Neuronal stem cell (in vitro differentiated cells): ENCODE measurements around the gene SSU72.

Experiments
- DNase-seq: peaks from one replicate; pipeline ENCODE4 v3.0.0-alpha.2; 2013; ENCODE audit warnings: low spot score
- H2AFZ ChIP-seq: one replicate; pipeline ENCODE4 v1.6.1; 2013; ENCODE audit warnings: mild to moderate bottlenecking, low read length, inconsistent platforms
- H2AK5ac ChIP-seq: 2 replicates; pipeline ENCODE4 v1.6.1; 2013; ENCODE audit warnings: low read depth, mild to moderate bottlenecking, inconsistent platforms, low read length, moderate library complexity, mixed read lengths
- H2BK120ac ChIP-seq: 2 replicates; pipeline ENCODE4 v1.6.1; 2013; ENCODE audit warnings: low read depth, mild to moderate bottlenecking, inconsistent platforms, low read length, moderate library complexity, mixed read lengths
- H2BK12ac ChIP-seq: one replicate; pipeline ENCODE4 v1.6.1; 2013; ENCODE audit warnings: low read length, inconsistent platforms
- H2BK15ac ChIP-seq: 2 replicates; pipeline ENCODE4 v1.6.1; 2013; ENCODE audit warnings: mild to moderate bottlenecking, low read length, inconsistent platforms, mixed read lengths
- H2BK5ac ChIP-seq: one replicate; pipeline ENCODE4 v1.6.1; 2013; ENCODE audit warnings: inconsistent platforms, mild to moderate bottlenecking, low read length, moderate library complexity
- H3K14ac ChIP-seq: one replicate; pipeline ENCODE4 v1.6.1; 2013; ENCODE audit warnings: low read length, inconsistent platforms
- H3K18ac ChIP-seq: 2 replicates; pipeline ENCODE4 v1.6.1; 2013; ENCODE audit warnings: low read length, inconsistent platforms
- H3K23ac ChIP-seq: 2 replicates; pipeline ENCODE4 v1.6.1; 2013; ENCODE audit warnings: low read depth, mild to moderate bottlenecking, mixed read lengths, low read length, inconsistent platforms; ENCODE audit not compliant: poor library complexity
- H3K27ac ChIP-seq: replicated peaks from 3 replicates; pipeline ENCODE4 v1.5.1; 2013; ENCODE audit warnings: low read length, inconsistent platforms
- H3K27me3 ChIP-seq, 3 experiments: 2 replicates each; pipeline ENCODE4 v1.6.1; 2013; ENCODE audit warnings: low read length in 3 of 3, mild to moderate bottlenecking in 2 of 3, inconsistent platforms in 1 of 3, low read depth in 1 of 3, mixed read lengths in 1 of 3, moderate library complexity in 1 of 3; ENCODE audit not compliant: control insufficient read depth in 3 of 3, insufficient read depth in 3 of 3
- H3K36me3 ChIP-seq, 2 donors: replicated peaks in 1 of 2; 2 replicates each; pipeline ENCODE4 v1.6.1; 2013; ENCODE audit warnings: low read length in 2 of 2; ENCODE audit not compliant: control insufficient read depth in 2 of 2, insufficient read depth in 2 of 2
- H3K4ac ChIP-seq: 2 replicates; pipeline ENCODE4 v1.6.1; 2013; ENCODE audit warnings: inconsistent platforms, mild to moderate bottlenecking, low read length, moderate library complexity
- H3K4me1 ChIP-seq, 2 donors: 1 replicate in 1 of 2; 2 replicates in 1 of 2; pipeline ENCODE4 v1.6.1; 2013; ENCODE audit warnings: low read length in 2 of 2, low read depth in 1 of 2; ENCODE audit not compliant: control insufficient read depth in 2 of 2, insufficient read depth in 1 of 2
- H3K4me2 ChIP-seq: one replicate; pipeline ENCODE4 v1.6.1; 2013; ENCODE audit warnings: mild to moderate bottlenecking, low read length, inconsistent platforms; ENCODE audit not compliant: insufficient read depth, poor library complexity, severe bottlenecking
- H3K4me3 ChIP-seq, 2 donors: 2 replicates each; pipeline ENCODE4 v1.5.1; 2013; ENCODE audit warnings: low read length in 2 of 2, mild to moderate bottlenecking in 2 of 2, inconsistent platforms in 1 of 2, moderate library complexity in 1 of 2
- H3K79me1 ChIP-seq: one replicate; pipeline ENCODE4 v1.6.1; 2013; ENCODE audit warnings: low read depth, mild to moderate bottlenecking, inconsistent platforms, low read length, moderate library complexity
- H3K9ac ChIP-seq: one replicate; pipeline ENCODE4 v1.6.1; 2013; ENCODE audit warnings: mild to moderate bottlenecking, low read depth, low read length, inconsistent platforms; ENCODE audit not compliant: poor library complexity
- H3K9me3 ChIP-seq, 2 donors: replicated peaks in 1 of 2; 2 replicates each; pipeline versions ENCODE3 to v1.6.1; 2013; ENCODE audit warnings: low read length in 2 of 2, mild to moderate bottlenecking in 2 of 2, inconsistent platforms in 1 of 2, low read depth in 1 of 2, mixed read lengths in 1 of 2, moderate library complexity in 1 of 2; ENCODE audit not compliant: control insufficient read depth in 2 of 2, insufficient read depth in 1 of 2
- H4K8ac ChIP-seq: one replicate; pipeline ENCODE4 v1.6.1; 2013; ENCODE audit warnings: low read depth, mild to moderate bottlenecking, inconsistent platforms, low read length, moderate library complexity
- H4K91ac ChIP-seq: one replicate; pipeline ENCODE4 v1.6.1; 2013; ENCODE audit warnings: low read length, low read depth, mild to moderate bottlenecking, inconsistent platforms; ENCODE audit not compliant: poor library complexity
- WGBS, 2 donors: extraction: QIAGEN DNeasy Blood & Tissue Kit; methylation state at CpG; one replicate each; pipeline ENCODE4 v1.1.7; 2013; ENCODE audit warnings: missing lambda C conversion rate in 2 of 2, mixed read lengths in 1 of 2; ENCODE audit not compliant: insufficient read length in 2 of 2, insufficient replicate concordance in 1 of 2; ENCODE audit errors: extremely low coverage in 2 of 2; 5-methylcytosine and 5-hydroxymethylcytosine counted together

Gene SSU72

GRCh38 chr1:1554550-1554925 lies 20.1 kb downstream of the SSU72 start:
- Histone ChIP-seq H3K79me1 (peaks cover 16% of the 10 kb centered on the region), H3K14ac (peak overlapping the region; percentile 38), H2AFZ (no peak overlapping the region), H4K8ac (no peak overlapping the region), H3K4me3 (no peak overlapping the region), H2BK15ac (no peak overlapping the region), H2BK12ac (peak overlapping the region; percentile 41), H3K4ac (no peak overlapping the region), H3K36me3 (peaks cover 2 to 6% of the 10 kb centered on the region in 2 donors), H3K23ac (peak overlapping the region; percentile 95), H3K9me3 (no peaks in the 10 kb centered on the region), H3K4me1 (peaks cover 8 to 15% of the 10 kb centered on the region in 2 donors), H2AK5ac (peak overlapping the region; percentile 71), H3K18ac (no peak overlapping the region), H3K9ac (peak overlapping the region; percentile 60), H2BK5ac (no peak overlapping the region), H2BK120ac (no peak overlapping the region), H3K27ac (no peak overlapping the region), H4K91ac (no peak overlapping the region), H3K27me3 (no peaks in the 10 kb centered on the region), H3K4me2 (no peak overlapping the region)
- no CpG with 5 or more reads among the region's 13 CpGs for WGBS, 2 donors
- DNase-seq, result no peak

GRCh38 chr1:1553821-1554494 lies 20.7 kb downstream of the SSU72 start:
- no peaks in the 10 kb centered on the region for H3K27me3 ChIP-seq
- no peak overlapping the region for H4K8ac ChIP-seq
- no peak overlapping the region for H3K27ac ChIP-seq
- no peak overlapping the region for H4K91ac ChIP-seq
- no peak for DNase-seq
- H2BK15ac ChIP-seq, result no peak overlapping the region
- no peak overlapping the region for H2BK12ac ChIP-seq
- H3K4me2 ChIP-seq, result no peak overlapping the region
- H3K36me3 ChIP-seq, result peaks cover 2 to 6% of the 10 kb centered on the region in 2 donors
- no peak overlapping the region for H3K4ac ChIP-seq
- H3K23ac ChIP-seq, result no peak overlapping the region
- H2AFZ ChIP-seq, result no peak overlapping the region
- no peaks in the 10 kb centered on the region for H3K9me3 ChIP-seq
- no peak overlapping the region for H2AK5ac ChIP-seq
- no peak overlapping the region for H2BK5ac ChIP-seq
- H3K9ac ChIP-seq, result no peak overlapping the region
- H2BK120ac ChIP-seq, result no peak overlapping the region
- no peak overlapping the region for H3K14ac ChIP-seq
- no peak overlapping the region for H3K18ac ChIP-seq
- no CpG with 5 or more reads among the region's 35 CpGs for WGBS, 2 donors
- peaks cover 17% of the 10 kb centered on the region for H3K79me1 ChIP-seq
- H3K4me3 ChIP-seq, result no peak overlapping the region
- H3K4me1 ChIP-seq, result peaks cover 8 to 15% of the 10 kb centered on the region in 2 donors

GRCh38 chr1:1552263-1552639 lies 22.4 kb downstream of the SSU72 start:
- peak overlapping the region; percentile 75 for H3K23ac ChIP-seq
- no peak overlapping the region for H2BK12ac ChIP-seq
- peak overlapping the region; percentile 1 for H2BK5ac ChIP-seq
- no peak overlapping the region for H4K8ac ChIP-seq
- H3K9me3 ChIP-seq, result no peaks in the 10 kb centered on the region
- no peak overlapping the region for H3K4ac ChIP-seq
- no peaks in the 10 kb centered on the region for H3K27me3 ChIP-seq
- no peak overlapping the region for H2BK15ac ChIP-seq
- no CpG with 5 or more reads among the region's 10 CpGs for WGBS, 2 donors
- no peak overlapping the region for H2AFZ ChIP-seq
- no peak overlapping the region for H3K4me3 ChIP-seq
- H2AK5ac ChIP-seq, result no peak overlapping the region
- peaks cover 8 to 15% of the 10 kb centered on the region in 2 donors for H3K4me1 ChIP-seq
- peak overlapping the region; percentile 50 for H3K9ac ChIP-seq
- no peak overlapping the region for H3K4me2 ChIP-seq
- no peak for DNase-seq
- H3K14ac ChIP-seq, result no peak overlapping the region
- no peak overlapping the region for H2BK120ac ChIP-seq
- H3K18ac ChIP-seq, result no peak overlapping the region
- no peak overlapping the region for H3K27ac ChIP-seq
- H4K91ac ChIP-seq, result no peak overlapping the region
- H3K79me1 ChIP-seq, result peaks cover 21% of the 10 kb centered on the region
- peaks cover 5 to 9% of the 10 kb centered on the region in 2 donors for H3K36me3 ChIP-seq

- peaks cover 4 to 7% of the 10 kb centered on the region in 2 donors for H3K36me3 ChIP-seq
- H2AK5ac ChIP-seq, result no peak overlapping the region
- peak overlapping the region; percentile 48 for H3K18ac ChIP-seq
- no peaks in the 10 kb centered on the region for H3K9me3 ChIP-seq
- H3K14ac ChIP-seq, result peak overlapping the region; percentile 71
- H2AFZ ChIP-seq, result no peak overlapping the region
- H3K23ac ChIP-seq, result peak overlapping the region; percentile 73
- H3K4ac ChIP-seq, result no peak overlapping the region
- DNase-seq, result no peak
- H2BK5ac ChIP-seq, result peak overlapping the region; percentile 1
- peak overlapping the region; percentile 53 for H4K91ac ChIP-seq
- peaks cover 8 to 15% of the 10 kb centered on the region in 2 donors for H3K4me1 ChIP-seq
- H3K27me3 ChIP-seq, result no peaks in the 10 kb centered on the region
- H4K8ac ChIP-seq, result peak overlapping the region; percentile 43
- peak overlapping the region; percentile 50 for H3K9ac ChIP-seq
- no peak overlapping the region for H3K4me3 ChIP-seq
- H2BK120ac ChIP-seq, result no peak overlapping the region
- H3K79me1 ChIP-seq, result peaks cover 20% of the 10 kb centered on the region
- no peak overlapping the region for H3K27ac ChIP-seq
- no peak overlapping the region for H2BK15ac ChIP-seq
- no CpG with 5 or more reads among the region's 33 CpGs for WGBS, 2 donors
- no peak overlapping the region for H3K4me2 ChIP-seq
- H2BK12ac ChIP-seq, result no peak overlapping the region
Observed at GRCh38 chr1:1551524-1552262, 23.0 kb downstream of the SSU72 start.
